HL-60 (cell line): ENCODE measurements around the gene HYAL3.

ENCODE experiments used
- GABPA ChIP-seq: IDR thresholded peaks from 2 replicates; pipeline ENCODE4 v1.6.1; 2012; ENCODE audit warnings: low read depth
- POLR2AphosphoS5 ChIP-seq: IDR thresholded peaks from 2 replicates; pipeline ENCODE4 v1.6.1; 2012; ENCODE audit warnings: low read depth
- SPI1 ChIP-seq: IDR thresholded peaks from 2 replicates; pipeline ENCODE4 v1.6.1; 2012; ENCODE audit warnings: low read depth, mild to moderate bottlenecking, borderline replicate concordance
- TF ChIP-seq, protein P1 (sequence below): IDR thresholded peaks from one replicate; pipeline ENCODE4 v1.5.1; 2011; ENCODE audit warnings: low read length, control low read depth, inconsistent platforms; ENCODE audit not compliant: insufficient read depth
- TF ChIP-seq, protein P2 (sequence below): IDR thresholded peaks from 2 replicates; pipeline ENCODE4 v1.6.1; 2012; ENCODE audit warnings: low read depth; ENCODE audit not compliant: insufficient replicate concordance

DNA sequence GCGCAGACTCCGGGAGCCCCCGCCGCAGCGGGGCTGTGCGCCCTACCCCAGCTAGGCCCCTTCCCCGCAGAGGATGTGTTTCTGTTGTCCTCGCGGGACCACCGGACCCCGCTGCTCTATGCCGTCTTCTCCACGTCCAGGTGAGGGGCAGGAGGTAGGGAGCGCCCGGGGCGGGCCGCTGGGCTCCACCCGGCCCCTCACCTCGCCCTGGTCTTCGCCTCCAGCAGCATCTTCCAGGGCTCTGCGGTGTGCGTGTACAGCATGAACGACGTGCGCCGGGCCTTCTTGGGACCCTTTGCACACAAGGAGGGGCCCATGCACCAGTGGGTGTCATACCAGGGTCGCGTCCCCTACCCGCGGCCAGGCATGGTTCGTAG, 25.5 kb downstream of the HYAL3 start:
- TF ChIP-seq, protein P1, sequence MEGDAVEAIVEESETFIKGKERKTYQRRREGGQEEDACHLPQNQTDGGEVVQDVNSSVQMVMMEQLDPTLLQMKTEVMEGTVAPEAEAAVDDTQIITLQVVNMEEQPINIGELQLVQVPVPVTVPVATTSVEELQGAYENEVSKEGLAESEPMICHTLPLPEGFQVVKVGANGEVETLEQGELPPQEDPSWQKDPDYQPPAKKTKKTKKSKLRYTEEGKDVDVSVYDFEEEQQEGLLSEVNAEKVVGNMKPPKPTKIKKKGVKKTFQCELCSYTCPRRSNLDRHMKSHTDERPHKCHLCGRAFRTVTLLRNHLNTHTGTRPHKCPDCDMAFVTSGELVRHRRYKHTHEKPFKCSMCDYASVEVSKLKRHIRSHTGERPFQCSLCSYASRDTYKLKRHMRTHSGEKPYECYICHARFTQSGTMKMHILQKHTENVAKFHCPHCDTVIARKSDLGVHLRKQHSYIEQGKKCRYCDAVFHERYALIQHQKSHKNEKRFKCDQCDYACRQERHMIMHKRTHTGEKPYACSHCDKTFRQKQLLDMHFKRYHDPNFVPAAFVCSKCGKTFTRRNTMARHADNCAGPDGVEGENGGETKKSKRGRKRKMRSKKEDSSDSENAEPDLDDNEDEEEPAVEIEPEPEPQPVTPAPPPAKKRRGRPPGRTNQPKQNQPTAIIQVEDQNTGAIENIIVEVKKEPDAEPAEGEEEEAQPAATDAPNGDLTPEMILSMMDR = no peak
- TF ChIP-seq POLR2AphosphoS5 (no peak), GABPA (no peak), SPI1 (no peak)
- TF ChIP-seq, protein P2, sequence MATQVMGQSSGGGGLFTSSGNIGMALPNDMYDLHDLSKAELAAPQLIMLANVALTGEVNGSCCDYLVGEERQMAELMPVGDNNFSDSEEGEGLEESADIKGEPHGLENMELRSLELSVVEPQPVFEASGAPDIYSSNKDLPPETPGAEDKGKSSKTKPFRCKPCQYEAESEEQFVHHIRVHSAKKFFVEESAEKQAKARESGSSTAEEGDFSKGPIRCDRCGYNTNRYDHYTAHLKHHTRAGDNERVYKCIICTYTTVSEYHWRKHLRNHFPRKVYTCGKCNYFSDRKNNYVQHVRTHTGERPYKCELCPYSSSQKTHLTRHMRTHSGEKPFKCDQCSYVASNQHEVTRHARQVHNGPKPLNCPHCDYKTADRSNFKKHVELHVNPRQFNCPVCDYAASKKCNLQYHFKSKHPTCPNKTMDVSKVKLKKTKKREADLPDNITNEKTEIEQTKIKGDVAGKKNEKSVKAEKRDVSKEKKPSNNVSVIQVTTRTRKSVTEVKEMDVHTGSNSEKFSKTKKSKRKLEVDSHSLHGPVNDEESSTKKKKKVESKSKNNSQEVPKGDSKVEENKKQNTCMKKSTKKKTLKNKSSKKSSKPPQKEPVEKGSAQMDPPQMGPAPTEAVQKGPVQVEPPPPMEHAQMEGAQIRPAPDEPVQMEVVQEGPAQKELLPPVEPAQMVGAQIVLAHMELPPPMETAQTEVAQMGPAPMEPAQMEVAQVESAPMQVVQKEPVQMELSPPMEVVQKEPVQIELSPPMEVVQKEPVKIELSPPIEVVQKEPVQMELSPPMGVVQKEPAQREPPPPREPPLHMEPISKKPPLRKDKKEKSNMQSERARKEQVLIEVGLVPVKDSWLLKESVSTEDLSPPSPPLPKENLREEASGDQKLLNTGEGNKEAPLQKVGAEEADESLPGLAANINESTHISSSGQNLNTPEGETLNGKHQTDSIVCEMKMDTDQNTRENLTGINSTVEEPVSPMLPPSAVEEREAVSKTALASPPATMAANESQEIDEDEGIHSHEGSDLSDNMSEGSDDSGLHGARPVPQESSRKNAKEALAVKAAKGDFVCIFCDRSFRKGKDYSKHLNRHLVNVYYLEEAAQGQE = no peak
